ENCODE data around the gene HLA-B. TPM values are rescaled to one million over a fixed set of nuclear protein-coding genes. Genes with fewer than 3 reads are reported as not detected.

HLA-B gene
- total and polyA plus RNA-seq, 5 donors from 2014 or later: 4,778 to 8,618 (median 7,917) TPM

DNA sequence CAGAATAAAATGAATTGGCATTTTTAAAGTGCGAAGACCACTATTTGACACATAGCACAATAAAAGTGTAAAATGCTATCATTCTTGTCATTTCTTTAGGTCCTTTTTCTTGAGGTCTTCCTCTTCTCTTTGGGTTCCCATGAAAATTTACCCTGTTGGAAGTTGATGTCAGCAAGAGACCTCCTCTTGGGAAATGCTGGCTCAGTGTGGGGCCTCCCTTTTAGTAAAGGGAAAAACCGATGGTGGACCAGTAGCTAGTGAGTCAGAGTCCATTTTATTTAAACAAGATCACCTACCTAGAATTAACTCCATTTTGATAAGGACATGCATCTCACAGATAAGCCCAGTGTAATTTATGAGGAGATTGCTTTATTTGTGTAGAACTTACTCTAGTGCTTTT, 47.3 kb downstream of the HLA-B start:
- H3K27ac Mint-ChIP-seq: peak overlapping the region in 1 of 3 donors; percentile 1
- no peaks in the 10 kb centered on the region for H3K9me3 Mint-ChIP-seq
- peaks cover 0 to 14% (median 1%) of the 10 kb centered on the region in 4 donors for H3K4me1 Mint-ChIP-seq
- Histone ChIP-seq H3K27ac (ENCODE audit: insufficient read depth, low read length, poor library complexity, severe bottlenecking) (no peak overlapping the region), H3K36me3 (ENCODE audit: control insufficient read depth, insufficient read depth, low read length) (no peaks in the 10 kb centered on the region), H3K9me3 (ENCODE audit: control insufficient read depth in 2 of 2, low read length in 2 of 2) (no peaks in the 10 kb centered on the region), H3K27me3 (ENCODE audit: control insufficient read depth, insufficient read depth, low read length) (peaks cover 8% of the 10 kb centered on the region), H3K4me1 (ENCODE audit: control insufficient read depth, insufficient read depth, low read length, poor library complexity, severe bottlenecking) (peaks cover 15% of the 10 kb centered on the region), H3K4me3 (ENCODE audit: low read depth, low read length) (no peak overlapping the region)
- peaks cover 48% of the 10 kb centered on the region for H3K27me3 Mint-ChIP-seq
- no peak for ATAC-seq (ENCODE audit: low read depth in 2 of 2)
- H3K36me3 Mint-ChIP-seq: no peaks in the 10 kb centered on the region
- H3K4me3 Mint-ChIP-seq: peak overlapping the region; percentile 42 to 91 (median 76)
- DNase-seq: no peak

GRCh38 chr6:31308845-31309175, 48.2 kb downstream of the HLA-B start:
- Histone ChIP-seq H3K4me1 (ENCODE audit: control insufficient read depth, insufficient read depth, low read length, poor library complexity, severe bottlenecking) (peaks cover 15% of the 10 kb centered on the region), H3K27ac (ENCODE audit: insufficient read depth, low read length, poor library complexity, severe bottlenecking) (no peak overlapping the region), H3K4me3 (ENCODE audit: low read depth, low read length) (no peak overlapping the region), H3K9me3 (ENCODE audit: control insufficient read depth in 2 of 2, low read length in 2 of 2) (no peaks in the 10 kb centered on the region), H3K27me3 (ENCODE audit: control insufficient read depth, insufficient read depth, low read length) (peaks cover 5% of the 10 kb centered on the region), H3K36me3 (ENCODE audit: control insufficient read depth, insufficient read depth, low read length) (no peaks in the 10 kb centered on the region)
- H3K4me1 Mint-ChIP-seq: peaks cover 0 to 14% (median 1%) of the 10 kb centered on the region in 4 donors
- no peaks in the 10 kb centered on the region for H3K9me3 Mint-ChIP-seq
- H3K4me3 Mint-ChIP-seq: peak overlapping the region in 2 of 4 donors; percentile 87 to 91
- H3K36me3 Mint-ChIP-seq: no peaks in the 10 kb centered on the region
- ATAC-seq (ENCODE audit: low read depth in 2 of 2) (no peak), DNase-seq (no peak)
- peaks cover 47% of the 10 kb centered on the region for H3K27me3 Mint-ChIP-seq
- H3K27ac Mint-ChIP-seq: peak overlapping the region in 1 of 3 donors; percentile 56

GRCh38 chr6:31308050-31308844, 48.7 kb downstream of the HLA-B start:
- Mint-ChIP-seq H3K27me3 (peaks cover 42% of the 10 kb centered on the region), H3K27ac (peak overlapping the region in 1 of 3 donors; percentile 83), H3K9me3 (no peaks in the 10 kb centered on the region), H3K36me3 (no peaks in the 10 kb centered on the region), H3K4me1 (peaks cover 0 to 14% (median 1%) of the 10 kb centered on the region in 4 donors), H3K4me3 (peak overlapping the region in 3 of 4 donors; percentile 87 to 93 (median 91))
- peak overlapping the region; percentile 32 for H3K4me3 ChIP-seq (ENCODE audit: low read depth, low read length)
- no peak overlapping the region for H3K27ac ChIP-seq (ENCODE audit: insufficient read depth, low read length, poor library complexity, severe bottlenecking)
- ATAC-seq (ENCODE audit: low read depth in 2 of 2) (peak; percentile 83 to 90), DNase-seq (peak; percentile 42 to 83 (median 71))
- no peaks in the 10 kb centered on the region for H3K9me3 ChIP-seq (ENCODE audit: control insufficient read depth in 2 of 2, low read length in 2 of 2)
- H3K27me3 ChIP-seq (ENCODE audit: control insufficient read depth, insufficient read depth, low read length): peaks cover 2% of the 10 kb centered on the region
- H3K4me1 ChIP-seq (ENCODE audit: control insufficient read depth, insufficient read depth, low read length, poor library complexity, severe bottlenecking): peaks cover 15% of the 10 kb centered on the region
- no peaks in the 10 kb centered on the region for H3K36me3 ChIP-seq (ENCODE audit: control insufficient read depth, insufficient read depth, low read length)

GRCh38 chr6:31307669-31308049, 49.3 kb downstream of the HLA-B start:
- no peaks in the 10 kb centered on the region for H3K9me3 Mint-ChIP-seq
- Histone ChIP-seq H3K27me3 (ENCODE audit: control insufficient read depth, insufficient read depth, low read length) (peaks cover 2% of the 10 kb centered on the region), H3K9me3 (ENCODE audit: control insufficient read depth in 2 of 2, low read length in 2 of 2) (no peaks in the 10 kb centered on the region), H3K36me3 (ENCODE audit: control insufficient read depth, insufficient read depth, low read length) (no peaks in the 10 kb centered on the region), H3K4me1 (ENCODE audit: control insufficient read depth, insufficient read depth, low read length, poor library complexity, severe bottlenecking) (peaks cover 15% of the 10 kb centered on the region), H3K27ac (ENCODE audit: insufficient read depth, low read length, poor library complexity, severe bottlenecking) (no peak overlapping the region), H3K4me3 (ENCODE audit: low read depth, low read length) (no peak overlapping the region)
- peaks cover 38% of the 10 kb centered on the region for H3K27me3 Mint-ChIP-seq
- no peak for DNase-seq
- peak overlapping the region in 2 of 4 donors; percentile 19 to 91 for H3K4me3 Mint-ChIP-seq
- H3K36me3 Mint-ChIP-seq: no peaks in the 10 kb centered on the region
- peaks cover 0 to 14% (median 1%) of the 10 kb centered on the region in 4 donors for H3K4me1 Mint-ChIP-seq
- no peak overlapping the region for H3K27ac Mint-ChIP-seq
- ATAC-seq (ENCODE audit: low read depth in 2 of 2): no peak

GRCh38 chr6:31305703-31306219, 51.2 kb downstream of the HLA-B start:
- Mint-ChIP-seq H3K27ac (no peak overlapping the region), H3K4me1 (peaks cover 0 to 14% (median 1%) of the 10 kb centered on the region in 4 donors), H3K36me3 (no peaks in the 10 kb centered on the region), H3K27me3 (peaks cover 26% of the 10 kb centered on the region), H3K9me3 (no peaks in the 10 kb centered on the region), H3K4me3 (no peak overlapping the region)
- no peak overlapping the region for H3K4me3 ChIP-seq (ENCODE audit: low read depth, low read length)
- no peak overlapping the region for H3K27ac ChIP-seq (ENCODE audit: insufficient read depth, low read length, poor library complexity, severe bottlenecking)
- DNase-seq: no peak
- peaks cover 15% of the 10 kb centered on the region for H3K4me1 ChIP-seq (ENCODE audit: control insufficient read depth, insufficient read depth, low read length, poor library complexity, severe bottlenecking)
- no peak for ATAC-seq (ENCODE audit: low read depth in 2 of 2)
- no peaks in the 10 kb centered on the region for H3K9me3 ChIP-seq (ENCODE audit: control insufficient read depth in 2 of 2, low read length in 2 of 2)
- no peaks in the 10 kb centered on the region for H3K36me3 ChIP-seq (ENCODE audit: control insufficient read depth, insufficient read depth, low read length)
- peaks cover under 1% of the 10 kb centered on the region for H3K27me3 ChIP-seq (ENCODE audit: control insufficient read depth, insufficient read depth, low read length)

GRCh38 chr6:31304683-31305082, 52.3 kb downstream of the HLA-B start:
- no peak overlapping the region for H3K4me3 ChIP-seq (ENCODE audit: low read depth, low read length)
- no peak for ATAC-seq (ENCODE audit: low read depth in 2 of 2)
- Mint-ChIP-seq H3K27me3 (peaks cover 31% of the 10 kb centered on the region), H3K36me3 (no peaks in the 10 kb centered on the region), H3K4me3 (no peak overlapping the region), H3K9me3 (no peaks in the 10 kb centered on the region), H3K27ac (no peak overlapping the region), H3K4me1 (peaks cover 0 to 12% (median 1%) of the 10 kb centered on the region in 4 donors)
- H3K27ac ChIP-seq (ENCODE audit: insufficient read depth, low read length, poor library complexity, severe bottlenecking): no peak overlapping the region
- no peak for DNase-seq
- H3K9me3 ChIP-seq (ENCODE audit: control insufficient read depth in 2 of 2, low read length in 2 of 2): no peaks in the 10 kb centered on the region
- no peaks in the 10 kb centered on the region for H3K36me3 ChIP-seq (ENCODE audit: control insufficient read depth, insufficient read depth, low read length)
- peaks cover 15% of the 10 kb centered on the region for H3K4me1 ChIP-seq (ENCODE audit: control insufficient read depth, insufficient read depth, low read length, poor library complexity, severe bottlenecking)
- peaks cover 9% of the 10 kb centered on the region for H3K27me3 ChIP-seq (ENCODE audit: control insufficient read depth, insufficient read depth, low read length)
